GM18519 (cell line): ENCODE results near the gene OTUD1.

Experiments used
- ATAC-seq: cut with Tn5 transposase; IDR thresholded peaks from one replicate; pipeline ENCODE4 v1.9.1; 2021; ENCODE audit warnings: mild to moderate bottlenecking, moderate library complexity; ENCODE audit not compliant: unreplicated experiment, low FRiP score

Gene OTUD1

GRCh38 chr10:23459308-23459939 lies 20.5 kb downstream of the OTUD1 start:
- no peak for ATAC-seq

GRCh38 chr10:23461557-23461956 lies 22.7 kb downstream of the OTUD1 start:
- ATAC-seq = no peak

GRCh38 chr10:23467012-23467411 lies 28.1 kb downstream of the OTUD1 start:
- ATAC-seq = no peak

GRCh38 chr10:23467548-23467947 lies 28.7 kb downstream of the OTUD1 start:
- no peak for ATAC-seq

GRCh38 chr10:23469596-23470237 lies 30.8 kb downstream of the OTUD1 start:
- ATAC-seq = no peak

GRCh38 chr10:23472181-23472580 lies 33.3 kb downstream of the OTUD1 start:
- no peak for ATAC-seq

GRCh38 chr10:23474081-23474480 lies 35.2 kb downstream of the OTUD1 start:
- ATAC-seq = no peak

- no peak for ATAC-seq
These were observed 35.8 kb downstream of the OTUD1 start for GRCh38 chr10:23474626-23475025.

- no peak for ATAC-seq
These were observed 39.7 kb downstream of the OTUD1 start for GRCh38 chr10:23478570-23478969.

- ATAC-seq = no peak
These were observed 41.1 kb downstream of the OTUD1 start for GRCh38 chr10:23479798-23480473.

- ATAC-seq = no peak
These were observed 42.6 kb downstream of the OTUD1 start for GRCh38 chr10:23481363-23481961.

GRCh38 chr10:23490115-23490514 lies 51.2 kb downstream of the OTUD1 start:
- no peak for ATAC-seq
